SK-N-SH (cell line): ENCODE results near the gene TMEM218. TPM values are rescaled to one million over a fixed set of nuclear protein-coding genes. Genes with fewer than 3 reads are reported as not detected.

Experiments used
- CTCF ChIA-PET: fragments of 300-600, 350-600 bp; formaldehyde crosslinking; extraction: SDS; loops from one replicate; lab custom pipeline; 2021; lab: Yijun Ruan, JAX
- POLR2A ChIA-PET: fragments of 350-600 bp; sonication (Branson Sonifier 250); formaldehyde crosslinking; extraction: SDS; loops from one replicate; lab custom pipeline; 2020; ENCODE audit warnings: antibody characterized with exemption, inconsistent platforms; lab: Yijun Ruan, JAX
- DNase-seq: peaks from one replicate; pipeline ENCODE4 v3.0.0; 2012
- H2AFZ ChIP-seq: fragments of 200-600 bp; sonication (generic); 2 replicates; pipeline ENCODE4 v1.8.1; 2016; ENCODE audit warnings: antibody characterized with exemption, mild to moderate bottlenecking, low read depth
- H3F3A ChIP-seq: fragments of 200-600 bp; sonication (generic); replicated peaks from 2 replicates; pipeline ENCODE3; 2016; ENCODE audit warnings: antibody characterized with exemption, mild to moderate bottlenecking; ENCODE audit not compliant: insufficient read depth
- H3K27ac ChIP-seq, 2 experiments: fragments of 200-500 bp in 1 of 2; fragments of 200-600 bp in 1 of 2; sonication (Bioruptor generic) in 1 of 2; sonication (generic), shearing (Covaris generic) in 1 of 2; 2 replicates each; pipeline versions ENCODE4 v1.5.1 to v1.6.1; 2014 to 2016; ENCODE audit warnings: low read depth in 2 of 2, inconsistent platforms in 1 of 2, low read length in 1 of 2, mild to moderate bottlenecking in 1 of 2, mixed read lengths in 1 of 2
- H3K27me3 ChIP-seq: fragments of 200-600 bp; sonication (generic), shearing (Covaris generic); 2 replicates; pipeline ENCODE4 v1.6.1; 2016; ENCODE audit warnings: mixed run types; ENCODE audit not compliant: insufficient read depth
- H3K36me3 ChIP-seq, 2 experiments: fragments of 200-500 bp in 1 of 2; fragments of 200-600 bp in 1 of 2; sonication (Bioruptor generic) in 1 of 2; sonication (generic) in 1 of 2; replicated peaks in 1 of 2; 2 replicates each; pipeline versions ENCODE3 to v1.5.1; 2014 to 2016; ENCODE audit warnings: low read length in 1 of 2, mild to moderate bottlenecking in 1 of 2; ENCODE audit not compliant: insufficient read depth in 2 of 2, control insufficient read depth in 1 of 2
- H3K4me1 ChIP-seq, 2 experiments: fragments of 200-500 bp in 1 of 2; fragments of 200-600 bp in 1 of 2; sonication (Bioruptor generic) in 1 of 2; sonication (generic), shearing (Covaris generic) in 1 of 2; 2 replicates each; pipeline versions ENCODE4 v1.5.1 to v1.6.1; 2014 to 2016; ENCODE audit warnings: low read depth in 1 of 2, low read length in 1 of 2, mixed run types in 1 of 2; ENCODE audit not compliant: insufficient read depth in 2 of 2, control insufficient read depth in 1 of 2
- H3K4me2 ChIP-seq: fragments of 200-600 bp; sonication (generic), shearing (Covaris generic); 2 replicates; pipeline ENCODE4 v1.6.1; 2017; ENCODE audit warnings: mixed run types
- H3K4me3 ChIP-seq, 2 experiments: fragments of 200-500 bp in 1 of 2; fragments of 200-600 bp in 1 of 2; sonication (Bioruptor generic) in 1 of 2; sonication (generic), shearing (Covaris generic) in 1 of 2; 2 replicates each; pipeline versions ENCODE4 v1.5.1 to v1.8.1; 2014 to 2016; ENCODE audit warnings: low read depth in 2 of 2, inconsistent platforms in 1 of 2, low read length in 1 of 2, mild to moderate bottlenecking in 1 of 2, mixed read lengths in 1 of 2, moderate library complexity in 1 of 2
- H3K79me2 ChIP-seq: fragments of 200-600 bp; sonication (generic); 2 replicates; pipeline ENCODE4 v1.8.1; 2017; ENCODE audit warnings: mild to moderate bottlenecking; ENCODE audit not compliant: insufficient read depth
- H3K9ac ChIP-seq: fragments of 200-600 bp; sonication (generic); 2 replicates; pipeline ENCODE4 v1.6.1; 2017; ENCODE audit warnings: mixed run types
- H3K9me2 ChIP-seq: fragments of 200-600 bp; sonication (generic); 2 replicates; pipeline ENCODE4 v1.6.1; 2017; ENCODE audit warnings: mixed run types
- H3K9me3 ChIP-seq: fragments of 200-600 bp; sonication (generic); 2 replicates; pipeline ENCODE4 v1.6.1; 2017; ENCODE audit warnings: mixed run types, mild to moderate bottlenecking, moderate library complexity
- H4K20me1 ChIP-seq: fragments of 200-600 bp; sonication (generic); 2 replicates; pipeline ENCODE4 v1.6.1; 2017; ENCODE audit warnings: mild to moderate bottlenecking, mixed run types; ENCODE audit not compliant: insufficient read depth
- ELF1 ChIP-seq: IDR thresholded peaks from 2 replicates; pipeline ENCODE4 v1.4.0; 2012
- EP300 ChIP-seq, 2 experiments: IDR thresholded peaks; 2 replicates each; pipeline versions ENCODE4 v1.4.0 to v1.6.1; 2012; ENCODE audit warnings: borderline replicate concordance in 1 of 2, low read depth in 1 of 2, low read length in 1 of 2
- EZH2phosphoT487 ChIP-seq: fragments of 200-600 bp; sonication (generic); IDR thresholded peaks from 2 replicates; pipeline ENCODE4 v1.6.1; 2017; ENCODE audit warnings: low read depth, mixed run types, mild to moderate bottlenecking, antibody characterized with exemption, moderate library complexity, borderline replicate concordance
- FOXJ3 ChIP-seq: sonication (generic); formaldehyde crosslinking; IDR thresholded peaks from 2 replicates; pipeline ENCODE4 v1.5.1; 2020; ENCODE audit warnings: mild to moderate bottlenecking, missing genetic modification reagents
- FOXM1 ChIP-seq: IDR thresholded peaks from 2 replicates; pipeline ENCODE4 v1.4.0; 2012; ENCODE audit warnings: low read depth, mild to moderate bottlenecking
- MEF2A ChIP-seq: IDR thresholded peaks from 2 replicates; pipeline ENCODE4 v1.4.0; 2012; ENCODE audit warnings: low read depth, borderline replicate concordance
- MXI1 ChIP-seq: IDR thresholded peaks from 2 replicates; pipeline ENCODE4 v1.6.1; 2012; ENCODE audit warnings: mild to moderate bottlenecking, low read depth, low read length, improper control_type of control experiment
- NFIC ChIP-seq: IDR thresholded peaks from 2 replicates; pipeline ENCODE4 v1.4.0; 2012; ENCODE audit warnings: borderline replicate concordance
- NRF1 ChIP-seq: IDR thresholded peaks from 2 replicates; pipeline ENCODE4 v1.6.1; 2012; ENCODE audit warnings: low read depth, mild to moderate bottlenecking, low read length
- POLR2AphosphoS5 ChIP-seq: IDR thresholded peaks from 2 replicates; pipeline ENCODE4 v1.6.1; 2012; ENCODE audit warnings: low read depth, low read length
- RCOR1 ChIP-seq: fragments of 150-350 bp; IDR thresholded peaks from 2 replicates; pipeline ENCODE4 v1.6.1; 2017; ENCODE audit warnings: antibody characterized with exemption, low read length
- RFX5 ChIP-seq: IDR thresholded peaks from 2 replicates; pipeline ENCODE4 v1.6.1; 2012; ENCODE audit warnings: mild to moderate bottlenecking, improper control_type of control experiment, low read length
- TCF12 ChIP-seq: IDR thresholded peaks from 2 replicates; pipeline ENCODE4 v1.4.0; 2012
- TEAD4 ChIP-seq: IDR thresholded peaks from 2 replicates; pipeline ENCODE4 v1.4.0; 2012; ENCODE audit warnings: mild to moderate bottlenecking, borderline replicate concordance; ENCODE audit not compliant: insufficient read depth
- WGBS: methylation state at CpG from one replicate; pipeline ENCODE4 v1.1.6; 2017; ENCODE audit warnings: low lambda C conversion rate; 5-methylcytosine and 5-hydroxymethylcytosine counted together
- polyA plus RNA-seq, 3 experiments: library from polyadenylated mRNA; depleted of rRNA; stranded (reverse); fragments of >200 nt; gene quantifications; 2 replicates each; pipeline ENCODE4 v1.2.3, GENCODE V29; 2012
- TF ChIP-seq, protein P1 (sequence below): fragments of 150-350 bp; IDR thresholded peaks from 2 replicates; pipeline ENCODE4 v1.6.1; 2017; ENCODE audit warnings: antibody characterized with exemption, low read length, low read depth, borderline replicate concordance
- TF ChIP-seq, protein P2 (sequence below): IDR thresholded peaks from 2 replicates; pipeline ENCODE4 v1.4.0; 2012; ENCODE audit warnings: low read depth, borderline replicate concordance
- TF ChIP-seq, protein P3 (sequence below): fragments of 200-600 bp; sonication (generic); IDR thresholded peaks from 2 replicates; pipeline ENCODE4 v1.6.1; 2017; ENCODE audit warnings: antibody characterized with exemption, mild to moderate bottlenecking, moderate library complexity

TMEM218 gene
- polyA plus RNA-seq, 1 of the 3 experiments (the other 2 are of a cell fraction): 36.2 TPM

DNA sequence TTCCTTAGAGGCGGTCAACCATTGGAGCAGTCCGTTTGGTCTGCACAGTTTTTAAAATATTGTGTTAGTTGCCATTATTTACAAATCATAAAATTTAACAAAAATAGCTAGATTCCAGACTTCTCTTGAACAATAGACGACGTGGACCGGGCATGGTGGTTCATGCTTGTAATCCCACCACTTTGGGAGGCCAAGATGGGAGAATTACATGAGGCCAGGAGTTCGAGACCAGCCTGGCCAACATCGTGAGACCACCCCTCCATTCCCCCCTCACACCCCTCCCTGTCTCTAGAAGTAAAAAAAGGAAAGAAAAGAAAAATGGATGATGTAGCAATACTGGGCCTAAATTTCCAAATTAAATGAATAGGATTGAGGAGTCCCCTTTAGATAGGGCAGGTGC lies 47.4 kb downstream of the TMEM218 start:
- H3K4me3 ChIP-seq: no peak overlapping the region
- H3K9me2 ChIP-seq: no peaks in the 10 kb centered on the region
- DNase-seq: no peak
- H3K9me3 ChIP-seq: no peaks in the 10 kb centered on the region
- 95% methylated on average over 7 of the region's 7 CpGs for WGBS
- no peaks in the 10 kb centered on the region for H3K79me2 ChIP-seq
- no peak overlapping the region for H3K4me2 ChIP-seq
- no peaks in the 10 kb centered on the region for H3F3A ChIP-seq
- ChIA-PET CTCF (interaction anchor here (0.6 to 2.1 kb wide), 4 partner anchors 13 to 1434 kb away, joined by 3 to 6 read pairs (median 4); no protein-coding TSS in a partner anchor), POLR2A (no interaction called here)
- no peak overlapping the region; the same call in 1 of the 2 replicates for H2AFZ ChIP-seq
- TF ChIP-seq TEAD4: no peak
- TF ChIP-seq POLR2AphosphoS5: no peak
- no peak for TF ChIP-seq MXI1
- no peak for TF ChIP-seq TCF12
- no peak for TF ChIP-seq FOXM1
- no peak for TF ChIP-seq FOXJ3
- no peak for TF ChIP-seq EZH2phosphoT487
- no peak for TF ChIP-seq RFX5
- no peak for TF ChIP-seq RCOR1
- TF ChIP-seq, protein P1, sequence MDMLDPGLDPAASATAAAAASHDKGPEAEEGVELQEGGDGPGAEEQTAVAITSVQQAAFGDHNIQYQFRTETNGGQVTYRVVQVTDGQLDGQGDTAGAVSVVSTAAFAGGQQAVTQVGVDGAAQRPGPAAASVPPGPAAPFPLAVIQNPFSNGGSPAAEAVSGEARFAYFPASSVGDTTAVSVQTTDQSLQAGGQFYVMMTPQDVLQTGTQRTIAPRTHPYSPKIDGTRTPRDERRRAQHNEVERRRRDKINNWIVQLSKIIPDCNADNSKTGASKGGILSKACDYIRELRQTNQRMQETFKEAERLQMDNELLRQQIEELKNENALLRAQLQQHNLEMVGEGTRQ: no peak
- TF ChIP-seq, protein P2, sequence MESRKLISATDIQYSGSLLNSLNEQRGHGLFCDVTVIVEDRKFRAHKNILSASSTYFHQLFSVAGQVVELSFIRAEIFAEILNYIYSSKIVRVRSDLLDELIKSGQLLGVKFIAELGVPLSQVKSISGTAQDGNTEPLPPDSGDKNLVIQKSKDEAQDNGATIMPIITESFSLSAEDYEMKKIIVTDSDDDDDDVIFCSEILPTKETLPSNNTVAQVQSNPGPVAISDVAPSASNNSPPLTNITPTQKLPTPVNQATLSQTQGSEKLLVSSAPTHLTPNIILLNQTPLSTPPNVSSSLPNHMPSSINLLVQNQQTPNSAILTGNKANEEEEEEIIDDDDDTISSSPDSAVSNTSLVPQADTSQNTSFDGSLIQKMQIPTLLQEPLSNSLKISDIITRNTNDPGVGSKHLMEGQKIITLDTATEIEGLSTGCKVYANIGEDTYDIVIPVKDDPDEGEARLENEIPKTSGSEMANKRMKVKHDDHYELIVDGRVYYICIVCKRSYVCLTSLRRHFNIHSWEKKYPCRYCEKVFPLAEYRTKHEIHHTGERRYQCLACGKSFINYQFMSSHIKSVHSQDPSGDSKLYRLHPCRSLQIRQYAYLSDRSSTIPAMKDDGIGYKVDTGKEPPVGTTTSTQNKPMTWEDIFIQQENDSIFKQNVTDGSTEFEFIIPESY: no peak
- TF ChIP-seq MEF2A: no peak
- TF ChIP-seq, protein P3, sequence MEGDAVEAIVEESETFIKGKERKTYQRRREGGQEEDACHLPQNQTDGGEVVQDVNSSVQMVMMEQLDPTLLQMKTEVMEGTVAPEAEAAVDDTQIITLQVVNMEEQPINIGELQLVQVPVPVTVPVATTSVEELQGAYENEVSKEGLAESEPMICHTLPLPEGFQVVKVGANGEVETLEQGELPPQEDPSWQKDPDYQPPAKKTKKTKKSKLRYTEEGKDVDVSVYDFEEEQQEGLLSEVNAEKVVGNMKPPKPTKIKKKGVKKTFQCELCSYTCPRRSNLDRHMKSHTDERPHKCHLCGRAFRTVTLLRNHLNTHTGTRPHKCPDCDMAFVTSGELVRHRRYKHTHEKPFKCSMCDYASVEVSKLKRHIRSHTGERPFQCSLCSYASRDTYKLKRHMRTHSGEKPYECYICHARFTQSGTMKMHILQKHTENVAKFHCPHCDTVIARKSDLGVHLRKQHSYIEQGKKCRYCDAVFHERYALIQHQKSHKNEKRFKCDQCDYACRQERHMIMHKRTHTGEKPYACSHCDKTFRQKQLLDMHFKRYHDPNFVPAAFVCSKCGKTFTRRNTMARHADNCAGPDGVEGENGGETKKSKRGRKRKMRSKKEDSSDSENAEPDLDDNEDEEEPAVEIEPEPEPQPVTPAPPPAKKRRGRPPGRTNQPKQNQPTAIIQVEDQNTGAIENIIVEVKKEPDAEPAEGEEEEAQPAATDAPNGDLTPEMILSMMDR: no peak
- no peak for TF ChIP-seq NFIC
- no peak for TF ChIP-seq NRF1
- no peak for TF ChIP-seq ELF1
- TF ChIP-seq EP300 (IDR thresholded peaks at IDR 0.05; ENCODE audit: borderline replicate concordance in 1 of 2, low read depth in 1 of 2, low read length in 1 of 2): no peak
- no peak overlapping the region for H3K27ac ChIP-seq
- no peaks in the 10 kb centered on the region for H4K20me1 ChIP-seq
- no peak overlapping the region for H3K9ac ChIP-seq
- peaks cover 0 to 3% of the 10 kb centered on the region in 2 experiments; a peak in 1 of 4 replicates for H3K4me1 ChIP-seq
- H3K27me3 ChIP-seq: no peaks in the 10 kb centered on the region
- no peaks in the 10 kb centered on the region for H3K36me3 ChIP-seq
